Mononuclear cell (primary cell): Measurements from ENCODE around the gene RBL1. TPM values are rescaled to one million over a fixed set of nuclear protein-coding genes. Genes with fewer than 3 reads are reported as not detected.
"Not testable (repeated sequence)": the region's sequence is repeated elsewhere in the genome, so short reads cannot be mapped to it uniquely, and the experiment has no call there.

Source experiments
- H3K27me3 ChIP-seq: 2 replicates; pipeline ENCODE4 v1.6.0; 2011; ENCODE audit warnings: low read length, control low read depth; ENCODE audit not compliant: insufficient read depth
- H3K4me1 ChIP-seq: 2 replicates; pipeline ENCODE4 v1.5.1; 2011; ENCODE audit warnings: mild to moderate bottlenecking, low read length, control low read depth; ENCODE audit not compliant: insufficient read depth
- H3K4me3 ChIP-seq: 2 replicates; pipeline ENCODE4 v1.5.1; 2011; ENCODE audit warnings: mild to moderate bottlenecking, low read length, moderate library complexity
- H3K9me3 ChIP-seq: 2 replicates; pipeline ENCODE4 v1.5.1; 2011; ENCODE audit warnings: low read depth, mild to moderate bottlenecking, control low read depth, low read length
- total RNA-seq: library from RNA; depleted of rRNA; stranded (reverse); fragments of >200 nt; gene quantifications from one replicate; pipeline ENCODE4 v1.2.3, GENCODE V29; 2012

RBL1 gene
- total RNA-seq, 1 donor: 28.9 TPM

DNA sequence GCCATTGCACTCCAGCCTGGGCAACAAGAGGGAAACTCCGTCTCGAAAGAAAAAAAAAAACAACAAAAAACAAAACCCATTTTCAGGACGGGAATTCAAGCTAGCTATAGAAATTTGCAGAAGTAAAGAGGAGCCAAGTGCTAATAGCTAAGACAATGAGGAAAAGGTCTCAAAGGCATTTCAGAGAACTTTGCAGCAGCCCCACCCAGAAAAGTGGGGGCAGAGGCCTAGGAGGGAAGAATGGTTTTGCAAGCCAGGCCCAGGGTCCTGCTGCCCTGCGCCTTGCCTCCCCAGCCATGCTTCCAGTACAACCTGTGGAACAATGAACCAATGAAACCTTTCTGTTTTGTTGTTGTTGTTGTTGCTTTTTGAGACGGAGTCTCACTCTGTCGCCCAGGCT, 106.0 kb downstream of the RBL1 start:
- no peaks in the 10 kb centered on the region for H3K9me3 ChIP-seq
- H3K27me3 ChIP-seq: no peaks in the 10 kb centered on the region
- no peak overlapping the region for H3K4me3 ChIP-seq
- H3K4me1 ChIP-seq: peaks cover 43% of the 10 kb centered on the region

DNA sequence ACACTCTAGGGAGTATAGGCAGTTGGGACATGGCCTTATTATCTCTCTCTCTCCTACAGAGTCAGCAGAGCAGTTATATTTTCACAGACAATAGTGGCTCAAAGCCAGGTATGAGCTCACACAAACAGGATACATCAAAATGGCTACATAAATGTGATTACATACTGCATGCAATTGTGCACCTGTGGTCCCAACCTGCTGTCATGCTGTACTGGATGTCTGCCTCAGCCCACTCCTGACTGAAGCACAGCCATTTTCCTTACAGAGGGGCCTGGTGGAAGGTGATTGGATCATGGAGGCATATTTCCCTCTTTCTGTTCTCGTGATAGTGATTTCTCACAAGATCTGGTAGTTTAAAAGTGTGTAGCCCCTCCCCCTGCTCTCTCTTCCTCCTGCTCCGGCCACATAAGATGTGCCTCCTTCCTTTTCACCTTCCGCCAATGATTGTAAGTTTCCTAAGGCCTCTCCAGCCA, 107.3 kb downstream of the RBL1 start:
- no peak overlapping the region for H3K4me3 ChIP-seq
- no peaks in the 10 kb centered on the region for H3K27me3 ChIP-seq
- peaks cover 45% of the 10 kb centered on the region for H3K4me1 ChIP-seq
- H3K9me3 ChIP-seq: no peaks in the 10 kb centered on the region

DNA sequence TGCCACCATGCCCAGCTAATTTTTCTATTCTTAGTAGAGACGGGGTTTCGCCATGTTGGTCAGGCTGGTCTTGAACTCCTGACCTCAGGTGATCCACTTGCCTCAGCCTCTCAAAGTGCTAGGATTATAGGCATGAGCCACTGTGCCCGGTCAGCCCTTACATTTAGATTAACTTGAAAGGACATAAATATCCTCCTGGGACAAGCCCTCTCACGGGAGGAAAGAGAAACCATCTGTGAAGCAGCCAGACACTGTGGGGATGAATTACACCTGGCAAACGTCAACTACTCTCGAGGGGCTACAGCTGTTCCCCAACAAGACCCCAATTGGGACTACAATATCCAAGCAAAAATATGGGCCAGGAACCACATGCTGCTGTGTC, 111.5 kb downstream of the RBL1 start:
- Histone ChIP-seq H3K4me3 (no peak overlapping the region), H3K4me1 (peaks cover 17% of the 10 kb centered on the region), H3K27me3 (no peaks in the 10 kb centered on the region), H3K9me3 (no peaks in the 10 kb centered on the region)

DNA sequence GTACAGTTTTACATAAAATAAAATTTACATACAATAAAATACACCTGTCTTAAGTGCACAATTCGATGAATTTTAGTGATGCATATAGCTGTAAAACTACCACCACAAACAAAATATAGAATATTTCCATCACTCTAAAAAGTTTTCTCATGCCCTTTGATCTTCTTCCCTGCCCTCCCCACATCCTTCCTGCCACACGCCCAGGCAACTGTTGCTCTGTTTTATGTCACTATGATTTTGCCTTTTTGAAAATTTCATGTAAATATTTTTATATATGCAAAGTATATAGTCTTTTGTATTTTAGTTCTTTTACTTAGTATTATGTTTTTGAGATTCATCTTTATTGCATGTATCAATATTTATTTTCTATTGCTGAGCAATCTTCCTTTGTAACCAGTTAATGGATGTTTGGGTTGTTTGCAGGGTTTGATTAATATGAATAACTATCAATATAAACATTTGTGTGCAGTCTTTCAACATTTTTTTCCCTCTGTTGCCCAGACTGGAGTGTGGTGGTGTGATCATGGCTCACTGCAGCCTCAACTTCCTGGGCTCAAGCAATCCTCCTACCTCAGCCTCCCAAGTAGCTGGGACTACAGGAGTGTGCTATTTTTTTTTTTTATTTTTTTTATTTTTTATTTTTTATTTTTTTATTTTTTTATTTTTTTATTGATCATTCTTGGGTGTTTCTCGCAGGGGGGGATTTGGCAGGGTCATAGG, 120.5 kb downstream of the RBL1 start:
- Histone ChIP-seq H3K4me3 (no peak overlapping the region), H3K4me1 (peaks cover 25% of the 10 kb centered on the region), H3K27me3 (no peaks in the 10 kb centered on the region), H3K9me3 (no peaks in the 10 kb centered on the region)

DNA sequence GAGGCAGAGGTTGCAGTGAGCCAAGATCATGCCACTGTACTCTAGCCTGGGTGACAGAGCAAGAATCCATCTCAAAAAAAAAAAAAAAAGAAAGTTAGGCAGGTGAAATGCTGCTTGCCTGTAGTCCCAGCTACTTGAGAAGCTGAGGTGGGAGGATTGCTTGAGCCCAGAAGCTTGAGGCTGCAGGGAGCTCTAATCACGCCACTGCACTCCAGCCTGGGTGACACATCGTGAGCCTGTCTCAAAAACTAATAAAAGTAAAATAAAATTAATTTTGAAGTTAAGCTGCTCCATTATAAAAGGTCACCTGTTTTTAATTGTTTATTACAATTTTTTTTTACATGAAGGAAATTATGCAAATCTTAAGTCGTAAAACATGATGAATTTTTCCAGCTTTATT, 121.1 kb downstream of the RBL1 start:
- Histone ChIP-seq H3K4me1 (peaks cover 31% of the 10 kb centered on the region), H3K9me3 (no peaks in the 10 kb centered on the region), H3K4me3 (no peak overlapping the region), H3K27me3 (no peaks in the 10 kb centered on the region)

DNA sequence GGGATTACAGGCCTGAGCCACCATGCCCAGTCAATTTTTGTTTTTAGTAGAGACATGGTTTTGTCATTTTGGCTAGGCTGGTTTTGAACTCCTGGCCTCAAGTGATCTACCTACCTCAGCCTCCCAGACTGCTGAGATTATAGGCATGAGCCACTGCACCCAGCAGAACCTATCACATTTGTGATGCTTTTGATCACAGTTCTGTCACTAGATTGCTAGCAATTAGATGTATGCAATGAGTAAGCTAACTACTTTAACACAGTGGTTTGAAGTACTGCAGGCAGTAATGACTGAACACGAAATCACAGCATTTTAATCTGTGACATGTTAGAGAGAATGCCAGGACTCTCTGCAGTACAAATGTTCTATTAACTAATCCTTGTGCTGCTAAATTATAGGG, 124.7 kb downstream of the RBL1 start:
- Histone ChIP-seq H3K4me3 (no peak overlapping the region), H3K4me1 (peaks cover 55% of the 10 kb centered on the region), H3K9me3 (no peaks in the 10 kb centered on the region), H3K27me3 (no peaks in the 10 kb centered on the region)

DNA sequence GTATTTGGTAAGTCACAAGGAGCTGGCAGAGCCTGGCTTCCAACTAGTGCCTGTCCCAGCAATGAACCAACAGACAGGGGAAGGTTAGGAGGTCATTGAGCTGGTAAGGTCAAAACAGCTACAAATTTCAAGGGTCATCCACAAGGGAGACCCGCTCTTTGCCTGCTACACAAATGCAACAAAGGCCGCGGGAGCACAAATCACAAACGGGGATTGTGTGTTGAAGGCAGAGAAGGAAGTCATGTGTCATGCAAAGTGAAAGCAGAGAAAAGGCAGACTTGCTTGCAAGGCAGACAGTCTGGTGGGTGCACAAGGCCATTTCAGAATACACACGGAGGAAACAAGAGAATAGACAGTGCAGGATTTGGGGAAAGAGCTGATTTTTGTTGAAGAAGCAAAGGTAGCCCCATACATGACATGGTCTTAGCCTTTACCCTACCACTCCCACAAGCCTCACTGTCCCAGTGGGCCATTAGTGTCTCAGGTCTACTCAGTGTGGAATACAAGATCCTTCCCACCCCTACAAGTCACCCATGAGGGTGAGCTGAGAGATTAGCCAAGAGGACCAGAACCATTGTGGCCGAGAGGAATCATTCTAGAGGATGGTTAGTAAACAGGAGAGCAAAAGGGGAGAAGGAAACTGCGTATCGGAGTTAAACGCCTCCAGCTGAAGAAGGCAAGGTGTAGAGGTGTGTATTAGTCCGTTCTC, 126.2 kb downstream of the RBL1 start:
- Histone ChIP-seq H3K9me3 (no peaks in the 10 kb centered on the region), H3K4me3 (no peak overlapping the region), H3K4me1 (peaks cover 53% of the 10 kb centered on the region), H3K27me3 (no peaks in the 10 kb centered on the region)

DNA sequence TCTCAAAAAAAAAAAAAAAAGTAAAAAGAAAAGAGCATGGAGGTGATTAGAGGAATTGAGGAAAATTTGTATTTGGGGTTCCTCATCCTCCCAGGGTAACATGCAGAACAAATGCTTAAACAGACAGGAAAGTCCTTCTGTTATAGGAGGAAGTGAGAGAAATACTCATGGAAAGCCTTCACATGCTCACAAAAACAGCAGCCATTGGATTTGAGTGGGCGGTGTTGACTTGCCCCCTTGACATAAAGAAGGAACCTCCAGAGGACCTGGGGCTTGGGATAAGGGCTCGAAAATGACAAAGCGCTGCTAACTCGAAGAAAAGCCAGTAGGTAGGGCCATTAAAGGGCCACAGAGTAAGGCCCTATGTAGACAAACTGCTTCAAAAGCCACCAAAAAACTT, 126.7 kb downstream of the RBL1 start:
- H3K4me3 ChIP-seq: no peak overlapping the region

DNA sequence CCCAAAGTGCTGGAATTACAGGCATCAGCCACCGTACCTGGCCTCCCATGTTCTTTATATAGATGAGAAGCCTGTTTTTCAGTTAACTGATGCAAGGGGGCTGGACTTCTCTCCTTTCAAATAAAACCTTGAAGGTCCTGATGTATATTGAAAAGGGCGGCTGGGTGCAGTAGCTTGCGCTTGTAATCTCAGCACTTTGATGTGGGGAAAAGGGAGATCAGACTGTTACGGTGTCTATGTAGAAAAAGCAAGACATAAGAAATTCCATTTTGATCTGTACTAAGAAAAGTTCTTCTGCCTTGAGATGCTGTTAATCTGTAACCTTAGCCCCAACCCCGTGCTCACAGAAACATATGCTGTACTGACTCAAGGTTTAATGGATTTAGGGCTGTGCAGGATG, 128.2 kb downstream of the RBL1 start:
- Histone ChIP-seq H3K27me3 (no peaks in the 10 kb centered on the region), H3K4me1 (peaks cover 43% of the 10 kb centered on the region), H3K4me3 (no peak overlapping the region)

More for the DNA sequence above, 126.7 kb downstream of the RBL1 start:
- peaks cover 47% of the 10 kb centered on the region for H3K4me1 ChIP-seq
- no peaks in the 10 kb centered on the region for H3K9me3 ChIP-seq
- H3K27me3 ChIP-seq: no peaks in the 10 kb centered on the region

DNA sequence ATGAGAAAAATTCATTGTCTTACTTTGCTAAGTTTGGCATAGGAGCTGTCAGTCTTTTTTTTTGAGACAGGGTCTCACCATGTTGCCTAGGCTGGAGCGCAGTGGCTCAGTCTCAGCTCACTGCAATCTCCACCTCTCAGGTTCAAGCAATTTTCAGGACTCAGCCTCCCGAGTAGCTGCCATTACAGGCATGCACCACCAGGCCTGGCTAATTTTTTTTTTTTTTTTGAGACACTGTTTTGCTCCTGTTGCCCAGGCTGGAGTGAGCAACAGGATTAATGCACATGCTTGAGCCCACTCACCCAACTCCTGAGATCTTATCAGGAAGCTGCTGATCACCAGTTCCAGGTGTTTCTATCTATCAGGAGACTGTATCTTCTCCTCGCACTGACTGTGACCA, 128.8 kb downstream of the RBL1 start:
- H3K9me3 ChIP-seq, H3K4me3 ChIP-seq, H3K27me3 ChIP-seq: not testable (repeated sequence)
- peaks cover 43% of the 10 kb centered on the region for H3K4me1 ChIP-seq

More for the DNA sequence above, 128.2 kb downstream of the RBL1 start:
- peaks cover 2% of the 10 kb centered on the region for H3K9me3 ChIP-seq

DNA sequence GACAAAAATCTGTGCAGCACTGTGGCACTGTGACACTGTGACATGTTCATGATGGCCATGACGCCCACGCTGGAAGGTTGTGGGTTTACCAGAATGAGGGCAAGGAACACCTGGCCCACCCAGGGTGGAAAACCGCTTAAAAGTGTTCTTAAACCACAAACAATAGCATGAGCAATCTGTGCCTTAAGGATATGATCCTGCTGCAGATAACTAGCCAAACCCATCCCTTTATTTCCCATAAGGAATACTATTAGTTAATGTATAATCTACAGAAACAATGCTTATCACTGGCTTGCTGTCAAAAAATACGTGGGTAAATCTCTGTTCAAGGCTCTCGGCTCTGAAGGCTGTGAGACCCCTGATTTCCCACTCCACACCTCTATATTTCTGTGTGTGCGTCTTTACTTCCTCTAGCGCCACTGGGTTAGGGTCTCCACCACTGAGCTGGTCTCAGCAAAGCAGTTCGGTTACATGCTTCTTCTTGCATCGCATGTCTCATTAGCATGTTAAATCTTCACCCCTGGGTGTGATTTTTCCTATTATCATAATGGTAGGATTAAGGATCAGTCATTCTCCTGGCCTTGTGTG, 133.3 kb downstream of the RBL1 start:
- H3K27me3 ChIP-seq, H3K9me3 ChIP-seq, H3K4me3 ChIP-seq: not testable (repeated sequence)
- peaks cover 30% of the 10 kb centered on the region for H3K4me1 ChIP-seq

DNA sequence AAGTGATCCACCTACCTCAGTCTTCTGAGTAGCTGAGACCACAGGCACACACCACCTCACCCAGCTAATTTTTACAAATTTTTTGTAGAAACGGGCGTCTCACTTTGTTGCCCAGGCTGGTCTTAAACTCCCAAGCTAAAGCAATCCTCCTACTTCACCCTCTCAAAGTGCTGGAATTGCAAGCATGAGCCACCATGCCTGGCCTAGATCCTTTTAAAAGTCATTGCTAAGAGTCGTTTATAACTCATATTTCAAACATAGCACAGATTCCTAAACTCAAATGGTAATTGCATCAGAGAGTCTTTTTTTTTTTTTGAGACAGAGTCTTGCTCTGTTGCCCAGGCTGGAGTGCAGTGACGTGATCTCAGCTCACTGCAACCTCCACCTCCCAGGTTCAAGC, 136.6 kb downstream of the RBL1 start:
- Histone ChIP-seq H3K27me3 (no peaks in the 10 kb centered on the region), H3K4me3 (no peak overlapping the region), H3K9me3 (peaks cover 3% of the 10 kb centered on the region), H3K4me1 (peaks cover 60% of the 10 kb centered on the region)

DNA sequence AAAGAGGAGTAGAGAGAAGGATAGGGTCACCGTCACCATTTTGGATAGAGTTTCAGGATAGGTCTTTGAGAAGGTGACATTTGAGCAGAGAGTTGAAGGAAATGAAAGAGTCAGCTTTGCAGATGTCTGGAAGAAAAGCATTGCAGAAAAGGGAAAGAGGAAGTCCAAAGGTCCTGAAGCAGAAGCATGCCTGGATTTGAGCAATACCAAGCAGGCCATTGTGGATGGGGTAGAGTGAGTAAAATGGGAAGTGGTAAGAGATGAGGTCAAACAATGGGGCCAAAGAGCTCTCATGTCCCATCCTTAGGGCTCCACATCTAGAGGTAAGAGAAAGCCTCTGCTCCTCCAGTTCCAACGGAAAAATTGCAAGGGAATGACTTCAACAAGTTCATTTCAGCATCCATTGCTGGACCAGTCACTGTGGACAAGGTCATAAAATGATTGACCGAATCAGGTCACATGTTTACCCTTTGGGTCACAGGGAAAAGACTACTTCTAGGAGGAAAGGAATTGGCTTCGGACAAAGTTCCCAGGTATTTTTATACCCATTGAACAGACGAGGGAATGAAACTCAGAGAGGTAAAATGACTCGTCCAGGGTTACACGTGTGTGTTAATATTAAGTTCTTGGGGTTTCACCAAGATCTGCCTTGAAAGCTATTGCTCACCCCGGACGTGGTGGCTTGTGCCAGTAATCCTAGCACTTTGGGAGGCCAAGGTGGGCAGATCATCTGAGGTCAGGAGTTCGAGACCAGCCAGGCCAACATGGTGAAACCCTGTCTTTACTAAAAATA, 137.7 kb downstream of the RBL1 start:
- no peaks in the 10 kb centered on the region for H3K27me3 ChIP-seq
- H3K9me3 ChIP-seq: peaks cover 3% of the 10 kb centered on the region
- H3K4me1 ChIP-seq: peaks cover 65% of the 10 kb centered on the region
- H3K4me3 ChIP-seq: no peak overlapping the region

DNA sequence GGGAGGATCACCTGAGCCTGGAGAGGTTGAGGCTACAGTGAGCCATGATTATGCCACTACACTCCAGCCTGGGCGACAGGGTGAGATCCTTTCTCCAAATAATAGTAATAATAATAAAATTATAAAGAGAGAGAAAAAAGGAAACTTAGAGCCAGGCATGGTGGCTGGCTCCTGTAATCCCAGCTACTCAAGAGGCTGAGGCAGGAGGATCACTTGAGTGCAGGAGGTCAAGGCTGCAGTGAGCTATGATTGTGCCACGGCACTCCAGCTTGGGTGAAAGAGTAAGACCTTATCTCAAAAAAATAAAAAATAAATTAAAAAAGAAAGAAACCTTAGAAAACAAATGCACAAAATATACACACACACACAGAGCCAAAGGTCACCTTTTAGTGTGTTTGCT, 139.1 kb downstream of the RBL1 start:
- Histone ChIP-seq H3K27me3 (no peaks in the 10 kb centered on the region), H3K4me1 (peaks cover 73% of the 10 kb centered on the region), H3K9me3 (no peaks in the 10 kb centered on the region), H3K4me3 (no peak overlapping the region)

DNA sequence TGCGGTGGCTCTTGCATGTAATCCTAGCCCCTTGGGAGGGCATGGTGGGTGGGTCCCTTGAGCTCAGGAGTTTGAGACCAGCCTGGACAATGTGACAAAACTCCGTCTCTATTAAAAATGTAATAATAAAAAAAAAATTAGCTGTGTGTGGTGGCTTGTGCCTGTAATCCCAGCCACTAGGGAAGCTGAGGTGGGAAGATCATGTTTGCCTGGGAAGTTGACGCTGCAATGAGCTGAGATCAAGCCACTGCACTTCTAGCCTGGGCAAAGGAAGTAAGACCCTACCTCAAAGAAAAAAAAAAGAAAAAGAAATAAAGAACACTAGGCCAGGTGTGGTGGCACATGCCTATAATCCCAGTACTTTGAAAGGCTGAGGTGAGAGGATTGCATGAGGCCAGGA, 139.8 kb downstream of the RBL1 start:
- H3K4me3 ChIP-seq: no peak overlapping the region
- H3K4me1 ChIP-seq: peaks cover 68% of the 10 kb centered on the region
- H3K9me3 ChIP-seq: no peaks in the 10 kb centered on the region
- H3K27me3 ChIP-seq: no peaks in the 10 kb centered on the region
